ENCODE results near the gene EXOG. TPM values are rescaled to one million over a fixed set of nuclear protein-coding genes. Genes with fewer than 3 reads are reported as not detected.

EXOG gene
- polyA plus RNA-seq, 4 donors = 11.7 to 16.2 (median 14.1) TPM

DNA sequence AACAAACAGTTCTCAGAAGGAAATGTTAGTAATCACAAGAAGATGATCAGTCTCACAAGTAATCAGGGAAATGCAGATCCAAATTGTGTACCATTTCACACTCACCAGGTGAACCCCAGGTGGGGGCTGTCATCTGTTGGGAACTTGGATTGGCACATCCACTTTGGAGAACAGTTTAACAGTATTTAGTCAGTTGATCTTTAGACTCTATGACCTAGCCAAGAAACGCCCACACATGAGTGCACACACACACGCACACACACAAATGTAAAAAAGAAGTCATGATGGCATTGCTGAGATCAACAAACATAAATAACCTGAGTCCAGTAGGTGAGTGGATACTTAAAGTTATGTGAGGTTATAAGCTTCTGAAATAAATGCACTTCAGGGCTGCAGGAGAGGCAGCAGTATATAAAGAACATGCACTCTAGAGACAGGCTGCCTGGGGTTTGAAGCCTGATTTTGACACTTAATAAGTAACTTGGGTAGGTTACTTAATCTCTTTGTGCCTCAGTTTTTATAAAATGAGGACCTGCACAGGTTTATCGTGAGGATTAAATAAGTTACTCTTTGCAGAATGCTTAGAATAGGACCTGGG is 24.8 kb upstream of the EXOG start:
- no peak for DNase-seq (ENCODE audit: low read depth in 4 of 4, low spot score in 3 of 4)

DNA sequence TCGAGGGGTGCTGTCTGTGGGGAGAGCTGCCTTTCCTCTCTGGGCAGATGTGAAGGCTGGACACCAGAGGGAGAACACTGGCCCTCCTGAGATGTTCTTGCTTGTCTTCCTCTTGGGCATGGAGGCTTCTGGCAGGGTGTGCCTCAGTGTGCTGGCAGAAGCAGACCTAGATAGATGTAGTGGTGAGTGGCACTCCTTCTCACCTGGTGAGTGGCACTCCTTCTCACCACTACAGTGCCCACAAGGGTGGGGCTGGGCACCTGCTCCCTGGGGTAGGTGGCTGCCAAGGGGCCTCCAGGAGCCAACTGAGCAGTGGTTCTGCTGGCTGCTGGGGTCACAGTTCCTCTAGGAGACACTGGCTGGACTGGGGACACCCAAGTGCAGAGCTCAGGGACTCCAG is 23.8 kb upstream of the EXOG start:
- DNase-seq (ENCODE audit: low read depth in 4 of 4, low spot score in 3 of 4) = no peak

DNA sequence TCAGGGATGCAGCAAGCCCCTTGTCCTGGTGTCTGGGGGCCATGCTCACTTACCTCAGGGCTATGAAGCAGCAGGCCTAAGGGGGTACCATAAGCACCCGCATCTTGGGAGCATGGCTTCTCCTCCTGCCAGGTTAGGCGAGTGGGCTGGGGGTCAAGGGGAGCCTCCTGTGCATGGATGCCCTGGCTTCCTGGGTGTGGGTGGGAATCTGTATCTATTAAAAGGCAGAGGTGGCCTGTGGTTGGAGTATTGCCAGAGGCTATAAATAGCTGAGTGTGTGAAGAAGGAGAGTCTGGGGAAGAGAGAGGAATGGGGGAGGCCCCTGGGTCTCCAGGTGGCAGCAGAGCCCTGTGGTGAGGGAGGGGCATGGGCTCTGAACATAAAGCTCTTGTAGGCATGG is 22.9 kb upstream of the EXOG start:
- no peak for DNase-seq (ENCODE audit: low read depth in 4 of 4, low spot score in 3 of 4)

DNA sequence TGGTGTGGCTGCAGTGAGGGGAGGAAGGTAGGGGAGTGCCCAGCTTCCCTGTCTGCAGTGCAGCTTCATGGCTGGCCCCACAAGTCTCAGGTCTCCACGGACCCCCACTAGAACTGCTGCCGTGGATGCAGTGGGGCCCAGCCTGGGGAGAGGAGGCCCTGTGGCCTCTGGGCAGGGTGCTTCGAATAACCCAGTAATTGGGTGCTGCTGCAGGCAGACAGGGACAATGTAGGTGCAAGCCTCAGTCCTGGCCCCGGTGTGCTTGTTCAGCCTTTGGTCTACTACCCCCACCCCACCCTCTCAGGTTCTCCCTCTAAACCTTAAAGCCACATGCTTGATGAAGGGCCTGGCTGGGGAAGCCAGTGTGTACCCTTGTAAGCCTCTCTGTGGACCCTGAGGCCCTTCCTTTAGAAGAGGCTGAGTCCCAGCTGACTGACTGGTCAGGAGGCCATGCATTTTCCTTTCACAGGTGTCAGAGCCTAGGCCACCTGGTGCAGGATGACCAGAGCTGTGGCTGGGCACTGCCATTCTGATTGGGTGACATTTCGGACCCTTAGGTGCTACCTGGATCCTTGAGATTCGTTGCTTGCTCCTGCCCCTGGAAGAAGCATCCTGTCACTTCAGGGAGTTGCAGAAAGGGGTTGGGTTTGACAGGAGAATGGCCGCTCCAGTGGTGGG is 21.1 kb upstream of the EXOG start:
- DNase-seq (ENCODE audit: low read depth in 4 of 4, low spot score in 3 of 4) = no peak

GRCh38 chr3:38475716-38476115 is 20.4 kb upstream of the EXOG start:
- DNase-seq (ENCODE audit: low read depth in 4 of 4, low spot score in 3 of 4) = no peak

- no peak for DNase-seq (ENCODE audit: low read depth in 4 of 4, low spot score in 3 of 4)
These were observed 19.9 kb upstream of the EXOG start for GRCh38 chr3:38476157-38476756.

GRCh38 chr3:38477057-38477820 is 18.9 kb upstream of the EXOG start:
- DNase-seq (ENCODE audit: low read depth in 4 of 4, low spot score in 3 of 4) = no peak

DNA sequence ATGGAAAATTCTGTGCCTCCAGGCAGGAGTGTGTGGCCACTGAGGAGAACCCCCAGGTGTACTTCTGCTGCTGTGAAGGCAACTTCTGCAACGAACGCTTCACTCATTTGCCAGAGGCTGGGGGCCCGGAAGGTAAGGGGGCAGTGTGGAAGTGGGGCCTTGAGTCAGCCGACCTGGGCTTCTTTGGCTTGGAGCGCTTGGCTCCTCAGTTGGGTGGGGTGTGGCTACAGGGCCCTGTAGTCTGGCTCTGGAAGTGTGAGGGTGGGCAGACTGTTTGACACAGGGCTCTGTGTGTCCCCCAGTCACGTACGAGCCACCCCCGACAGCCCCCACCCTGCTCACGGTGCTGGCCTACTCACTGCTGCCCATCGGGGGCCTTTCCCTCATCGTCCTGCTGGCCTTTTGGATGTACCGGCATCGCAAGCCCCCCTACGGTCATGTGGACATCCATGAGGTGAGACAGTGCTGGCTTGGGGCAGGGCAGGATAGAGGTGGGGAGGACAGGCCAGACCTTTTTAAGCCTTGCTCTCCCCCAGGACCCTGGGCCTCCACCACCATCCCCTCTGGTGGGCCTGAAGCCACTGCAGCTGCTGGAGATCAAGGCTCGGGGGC is 18.2 kb upstream of the EXOG start:
- DNase-seq (ENCODE audit: low read depth in 4 of 4, low spot score in 3 of 4) = no peak

- DNase-seq (ENCODE audit: low read depth in 4 of 4, low spot score in 3 of 4) = no peak
These were observed 17.2 kb upstream of the EXOG start for GRCh38 chr3:38478901-38479300.

DNA sequence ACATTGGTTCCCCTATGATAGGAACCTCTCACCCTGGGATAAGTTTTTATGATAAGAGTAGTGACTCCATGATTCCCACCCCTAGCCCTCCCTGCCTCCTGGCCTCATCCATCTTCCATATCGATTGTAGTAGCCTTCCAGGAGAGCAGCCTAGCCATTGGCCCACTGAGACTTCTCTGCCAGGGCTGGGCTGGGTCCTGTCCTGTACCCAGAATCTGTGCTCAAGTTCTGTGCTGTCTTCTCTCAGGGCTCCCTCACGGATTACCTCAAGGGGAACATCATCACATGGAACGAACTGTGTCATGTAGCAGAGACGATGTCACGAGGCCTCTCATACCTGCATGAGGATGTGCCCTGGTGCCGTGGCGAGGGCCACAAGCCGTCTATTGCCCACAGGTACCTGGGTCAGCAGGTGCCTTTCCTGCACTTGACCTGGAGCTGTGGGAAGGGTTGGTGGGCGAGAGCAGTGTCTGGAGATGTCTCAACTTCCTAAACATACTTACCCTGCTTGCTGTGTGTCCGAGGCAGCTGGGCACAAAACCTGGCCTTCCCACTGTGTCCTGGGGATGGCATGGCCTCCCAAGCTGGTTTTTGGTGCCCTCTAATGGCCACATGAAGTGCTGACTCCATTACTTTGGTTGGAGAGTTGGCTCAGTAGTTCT is 16.6 kb upstream of the EXOG start:
- DNase-seq (ENCODE audit: low read depth in 4 of 4, low spot score in 3 of 4) = peak in 1 of 4 donors; percentile 47

DNA sequence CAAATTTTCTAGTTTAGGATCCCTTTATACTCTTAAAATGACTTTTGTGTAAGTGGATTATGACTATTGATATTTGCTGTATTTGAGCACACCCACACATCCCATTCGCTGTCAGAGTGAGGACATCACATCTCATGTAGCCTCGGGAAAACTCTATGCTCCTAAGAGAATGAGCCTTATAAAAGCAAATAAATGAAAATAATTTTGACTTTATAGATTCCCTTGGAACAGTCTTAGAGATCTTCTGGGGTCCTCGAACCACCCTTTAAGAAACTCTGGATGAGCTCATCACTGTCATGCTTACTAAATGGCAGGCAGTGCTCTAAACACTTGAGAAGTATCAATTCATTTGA is 16.1 kb upstream of the EXOG start:
- DNase-seq (ENCODE audit: low read depth in 4 of 4, low spot score in 3 of 4) = no peak

DNA sequence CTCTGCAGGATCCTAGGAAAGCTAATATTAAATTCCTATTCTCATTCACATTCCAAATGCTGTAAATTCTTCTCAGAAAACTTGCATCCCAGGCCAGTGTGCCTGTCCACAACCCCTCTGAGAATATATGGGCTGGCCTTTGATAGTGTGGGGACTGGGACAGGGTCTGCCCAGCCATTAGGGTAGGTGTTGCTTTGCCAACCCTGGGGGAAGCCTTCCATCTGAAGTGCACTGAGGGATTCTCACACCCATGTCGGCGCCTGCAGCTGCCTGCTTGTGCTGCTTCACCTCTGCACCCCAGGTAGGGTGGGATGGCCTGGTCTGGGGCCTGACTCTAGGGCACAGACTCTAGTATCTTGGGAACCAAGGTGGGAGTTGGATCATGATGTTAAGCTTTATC is 15.2 kb upstream of the EXOG start:
- DNase-seq (ENCODE audit: low read depth in 4 of 4, low spot score in 3 of 4) = no peak

GRCh38 chr3:38482951-38483350 is 13.2 kb upstream of the EXOG start:
- DNase-seq (ENCODE audit: low read depth in 4 of 4, low spot score in 3 of 4) = no peak

DNA sequence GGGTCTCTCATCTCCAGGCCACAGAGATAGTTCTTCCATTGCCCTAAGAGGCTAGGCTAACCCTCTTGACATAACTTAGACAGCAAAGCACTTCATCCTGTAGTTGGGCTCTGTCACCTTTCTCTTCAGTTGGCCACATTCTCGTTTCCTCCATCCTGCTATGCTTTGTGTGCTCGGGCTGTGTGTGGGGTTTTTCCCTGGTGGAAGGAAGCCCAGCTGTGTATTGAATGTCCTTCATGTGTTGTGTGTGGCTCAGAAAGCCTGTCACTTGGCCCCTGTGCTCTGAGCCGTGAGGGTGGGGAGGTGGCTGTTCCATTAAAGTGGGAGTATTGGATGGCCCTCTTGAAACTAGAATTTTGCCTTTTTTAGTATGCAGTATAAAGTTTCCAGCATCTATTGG is 8.8 kb upstream of the EXOG start:
- no peak for DNase-seq (ENCODE audit: low read depth in 4 of 4, low spot score in 3 of 4)

GRCh38 chr3:38488949-38489348 is 7.2 kb upstream of the EXOG start:
- DNase-seq (ENCODE audit: low read depth in 4 of 4, low spot score in 3 of 4) = no peak

- DNase-seq (ENCODE audit: low read depth in 4 of 4, low spot score in 3 of 4) = no peak
These were observed 6.4 kb upstream of the EXOG start for GRCh38 chr3:38489766-38490165.

DNA sequence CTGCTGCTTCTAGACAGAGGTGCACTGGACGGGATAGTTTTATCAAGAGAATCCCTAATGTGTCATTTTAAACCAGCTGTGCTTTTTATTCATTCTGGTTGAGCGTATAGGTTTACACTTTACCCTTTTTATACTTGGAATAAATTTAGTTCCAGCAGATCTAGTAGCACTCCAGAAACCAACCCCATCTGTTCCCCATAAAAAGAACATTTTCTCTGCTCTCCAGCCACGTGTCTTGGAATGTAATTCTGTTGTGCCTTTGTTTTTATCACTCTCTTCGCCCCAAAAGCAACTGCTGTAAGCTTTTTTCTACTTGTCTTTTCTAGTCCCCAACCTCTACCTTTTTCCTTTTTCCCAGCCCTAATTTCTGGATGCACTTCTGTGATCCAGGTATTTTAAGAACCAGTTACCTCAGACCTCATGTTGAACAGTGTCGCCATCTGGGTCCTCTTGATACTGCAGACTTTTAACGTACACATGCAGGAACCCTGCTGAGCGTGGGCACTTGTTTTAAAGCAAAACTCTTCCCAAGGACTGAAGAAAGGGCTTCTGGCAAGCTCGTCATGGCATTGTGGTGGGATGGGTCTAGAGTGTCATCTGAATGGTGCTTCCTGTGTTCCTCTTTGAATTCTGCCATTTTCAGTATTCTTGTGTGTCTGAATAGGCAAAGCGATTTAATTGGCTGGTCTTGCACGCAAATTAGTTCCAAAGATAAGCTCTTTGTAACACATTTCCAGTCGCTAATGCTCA is 5.7 kb upstream of the EXOG start:
- DNase-seq (ENCODE audit: low read depth in 4 of 4, low spot score in 3 of 4) = no peak

GRCh38 chr3:38491215-38491614 is 4.9 kb upstream of the EXOG start:
- no peak for DNase-seq (ENCODE audit: low read depth in 4 of 4, low spot score in 3 of 4)

GRCh38 chr3:38493031-38493430 is 3.1 kb upstream of the EXOG start:
- no peak for DNase-seq (ENCODE audit: low read depth in 4 of 4, low spot score in 3 of 4)

- no peak for DNase-seq (ENCODE audit: low read depth in 4 of 4, low spot score in 3 of 4)
These were observed 891 bp downstream of the EXOG start for GRCh38 chr3:38497031-38497430.

Data from right renal pelvis (tissue), 4 donors.